Erythroblast (primary cell): ENCODE results near the gene FRG2C.
"Not testable (repeated sequence)": the region's sequence is repeated elsewhere in the genome, so short reads cannot be mapped to it uniquely, and the experiment has no call there.

Experiments
- GATA1 ChIP-seq: IDR thresholded peaks from 2 replicates; pipeline ENCODE4 v1.6.1; 2011; ENCODE audit warnings: low read depth, mild to moderate bottlenecking, control low read depth, low read length, moderate library complexity
- POLR2A ChIP-seq: IDR thresholded peaks from 2 replicates; pipeline ENCODE4 v1.6.1; 2011; ENCODE audit warnings: mild to moderate bottlenecking, low read length

DNA sequence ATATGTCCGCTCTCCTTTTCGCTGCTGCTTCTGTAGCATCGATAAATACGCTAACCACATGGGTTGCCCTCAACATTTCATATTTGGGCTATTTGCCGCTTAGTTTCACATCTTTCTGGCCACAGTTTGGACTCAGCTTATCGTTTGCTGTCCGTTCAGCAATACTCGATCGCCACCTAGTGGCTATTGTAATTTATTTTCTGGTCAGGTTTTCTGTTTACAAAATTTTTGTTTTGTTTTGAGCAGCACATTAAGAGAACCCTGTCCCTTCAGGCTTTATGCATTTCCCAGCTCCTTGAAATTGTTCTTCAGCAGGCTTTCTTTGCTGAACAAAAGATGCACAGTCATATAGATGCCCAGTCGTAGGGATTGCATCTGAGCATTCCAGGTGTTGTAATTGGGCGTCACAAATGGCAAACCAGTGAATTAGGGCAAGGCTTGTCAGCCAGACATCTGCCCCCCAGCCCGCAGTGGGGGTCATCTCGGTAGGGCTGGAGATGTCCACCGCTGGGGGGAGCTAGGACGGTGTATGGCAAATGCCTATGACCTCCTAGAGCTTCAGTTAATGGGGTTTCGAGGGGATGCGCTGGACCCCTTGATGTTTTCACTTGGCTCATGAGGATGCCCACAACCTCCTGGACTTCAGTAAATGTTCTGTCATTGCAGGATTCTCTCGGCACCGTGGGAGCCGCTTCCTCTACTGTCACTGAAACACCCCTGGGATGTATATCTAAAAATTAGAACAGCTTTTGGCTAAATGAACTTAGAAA, 20.9 kb upstream of the FRG2C start:
- not testable (repeated sequence) for TF ChIP-seq POLR2A, GATA1
